ENCODE measurements around the gene SLC39A3. TPM values are rescaled to one million over a fixed set of nuclear protein-coding genes. Genes with fewer than 3 reads are reported as not detected.

SLC39A3 gene
- total RNA-seq, 1 donor from 2014 or later, result 42.4 TPM

- TF ChIP-seq CTCF (conservative IDR thresholded peaks at IDR 0.05; ENCODE audit: low read depth, low read length), result no peak
- no peak for DNase-seq (ENCODE audit: low read depth)
These were observed 53.5 kb downstream of the SLC39A3 start for GRCh38 chr19:2686360-2686759.

GRCh38 chr19:2685204-2685704 is 54.6 kb downstream of the SLC39A3 start:
- DNase-seq (ENCODE audit: low read depth), result no peak
- TF ChIP-seq CTCF (conservative IDR thresholded peaks at IDR 0.05; ENCODE audit: low read depth, low read length), result no peak
- no peak overlapping the region for H3K4me3 ChIP-seq (ENCODE audit: low read depth, low read length)

More at GRCh38 chr19:2686360-2686759, 53.5 kb downstream of the SLC39A3 start:
- H3K4me3 ChIP-seq (ENCODE audit: low read depth, low read length), result no peak overlapping the region

GRCh38 chr19:2683430-2684003 is 56.3 kb downstream of the SLC39A3 start:
- no peak overlapping the region for H3K4me3 ChIP-seq (ENCODE audit: low read depth, low read length)
- DNase-seq (ENCODE audit: low read depth), result no peak
- no peak for TF ChIP-seq CTCF (conservative IDR thresholded peaks at IDR 0.05; ENCODE audit: low read depth, low read length)

Other genes with a start within 250 kb of the SLC39A3 start
- gene GNG7, start 37.3 kb downstream of the SLC39A3 start, total RNA-seq, result 0.06 TPM in 1 of 2 replicates, not detected in the other
- gene DIRAS1, start 18.6 kb downstream of the SLC39A3 start, total RNA-seq, result 0.94 TPM in 1 of 2 replicates, not detected in the other
- 106 and 113 TPM in 2 replicates for gene SGTA, start 43.3 kb upstream of the SLC39A3 start, total RNA-seq
- gene THOP1, start 45.5 kb upstream of the SLC39A3 start, total RNA-seq, result 148 and 204 TPM in 2 replicates
- gene ZNF554, start 79.9 kb upstream of the SLC39A3 start, total RNA-seq, result 1.9 and 2.5 TPM in 2 replicates
- 2.9 and 3.3 TPM in 2 replicates for gene ZNF555, start 101.5 kb upstream of the SLC39A3 start, total RNA-seq
- 0.06 TPM in 1 of 2 replicates, not detected in the other for gene ZNF556, start 127.3 kb upstream of the SLC39A3 start, total RNA-seq
- gene ZNF57, start 160.9 kb upstream of the SLC39A3 start, total RNA-seq, result 2.7 and 4.5 TPM in 2 replicates
- 1.6 and 2.6 TPM in 2 replicates for gene ZNF77, start 205.0 kb upstream of the SLC39A3 start, total RNA-seq
- 0.58 and 1.0 TPM in 2 replicates for gene TLE6, start 237.5 kb upstream of the SLC39A3 start, total RNA-seq

All from epithelial cell of proximal tubule (primary cell).